OCI-LY1 (cell line): ENCODE data around the gene PEX7.

Source experiments
- H2AFZ ChIP-seq: fragments of 200-600 bp; sonication (generic), shearing (Covaris generic); 2 replicates; pipeline ENCODE4 v1.6.0; 2014; ENCODE audit warnings: antibody characterized with exemption, mild to moderate bottlenecking, low read length
- H3F3A ChIP-seq: fragments of 200-600 bp; sonication (generic), shearing (Covaris generic); 2 replicates; pipeline ENCODE4 v1.6.0; 2014; ENCODE audit warnings: mild to moderate bottlenecking, antibody characterized with exemption, low read length, moderate library complexity; ENCODE audit not compliant: insufficient read depth
- H3K27ac ChIP-seq: fragments of 200-600 bp; sonication (generic); 2 replicates; pipeline ENCODE4 v1.5.1; 2014; ENCODE audit warnings: low read length, mixed run types, mild to moderate bottlenecking, low read depth; ENCODE audit not compliant: poor library complexity, severe bottlenecking
- H3K27me3 ChIP-seq: fragments of 200-600 bp; sonication (generic); 2 replicates; pipeline ENCODE4 v1.6.0; 2014; ENCODE audit warnings: antibody characterized with exemption, mild to moderate bottlenecking, low read length, moderate library complexity; ENCODE audit not compliant: insufficient read depth
- H3K36me3 ChIP-seq: fragments of 200-600 bp; sonication (generic); 2 replicates; pipeline ENCODE4 v1.6.1; 2014; ENCODE audit warnings: mild to moderate bottlenecking, antibody characterized with exemption, low read length, moderate library complexity, mixed read lengths; ENCODE audit not compliant: insufficient read depth
- H3K4me1 ChIP-seq: fragments of 200-600 bp; sonication (generic); 2 replicates; pipeline ENCODE4 v1.5.1; 2014; ENCODE audit warnings: mild to moderate bottlenecking, low read length, moderate library complexity; ENCODE audit not compliant: insufficient read depth, severe bottlenecking
- H3K4me2 ChIP-seq: fragments of 200-600 bp; sonication (generic), shearing (Covaris generic); 2 replicates; pipeline ENCODE4 v1.6.1; 2014; ENCODE audit warnings: low read length
- H3K4me3 ChIP-seq: fragments of 200-600 bp; sonication (generic); 2 replicates; pipeline ENCODE4 v1.5.1; 2014; ENCODE audit warnings: low read length, low read depth, mild to moderate bottlenecking, mixed read lengths; ENCODE audit not compliant: poor library complexity, severe bottlenecking
- H3K79me2 ChIP-seq: fragments of 200-600 bp; shearing (Covaris generic); 2 replicates; pipeline ENCODE4 v1.6.1; 2016; ENCODE audit warnings: mixed run types, low read length, mixed read lengths; ENCODE audit not compliant: insufficient read depth
- H3K9ac ChIP-seq: fragments of 200-600 bp; sonication (generic), shearing (Covaris generic); 2 replicates; pipeline ENCODE4 v1.6.1; 2014; ENCODE audit warnings: mild to moderate bottlenecking, low read length, mixed read lengths
- H3K9me2 ChIP-seq: fragments of 200-600 bp; sonication (generic), shearing (Covaris generic); 2 replicates; pipeline ENCODE4 v1.6.1; 2014; ENCODE audit warnings: low read depth, mild to moderate bottlenecking, low read length, mixed read lengths
- H3K9me3 ChIP-seq: fragments of 200-600 bp; shearing (Covaris generic); 2 replicates; pipeline ENCODE4 v1.6.1; 2014; ENCODE audit warnings: low read length, mixed read lengths
- H4K20me1 ChIP-seq: fragments of 200-600 bp; sonication (generic), shearing (Covaris generic); 2 replicates; pipeline ENCODE4 v1.6.0; 2016; ENCODE audit warnings: mild to moderate bottlenecking, low read length; ENCODE audit not compliant: insufficient read depth
- CTCF ChIP-seq: fragments of 200-600 bp; sonication (generic), shearing (Covaris generic); IDR thresholded peaks from 2 replicates; pipeline ENCODE4 v1.5.1; 2017; ENCODE audit warnings: mild to moderate bottlenecking, antibody characterized with exemption, low read length, moderate library complexity, mixed read lengths
- EZH2 ChIP-seq: fragments of 200-600 bp; sonication (generic), shearing (Covaris generic); IDR thresholded peaks from 2 replicates; pipeline ENCODE4 v1.8.0; 2017; ENCODE audit warnings: borderline replicate concordance, mixed run types, mild to moderate bottlenecking, antibody characterized with exemption, low read length, moderate library complexity, mixed read lengths

Gene PEX7

GRCh38 chr6:136822376-136823127 lies at the start of gene PEX7:
Gene PEX7, plus strand, starts transcription at chr6:136822592. Its CDS starts 74 bp downstream, at chr6:136822666.
- Histone ChIP-seq H3K4me2 (peak within 1 kb of the TSS; percentile 97), H3K27me3 (no peaks in the 10 kb centered on the region), H3K9me3 (no peaks in the 10 kb centered on the region), H3K36me3 (peaks cover 24% of the 10 kb centered on the region), H4K20me1 (no peaks in the 10 kb centered on the region), H3F3A (no peaks in the 10 kb centered on the region), H3K4me3 (peak within 1 kb of the TSS; percentile 77), H3K79me2 (no peaks in the 10 kb centered on the region), H3K27ac (peak within 1 kb of the TSS; percentile 56), H2AFZ (peak within 1 kb of the TSS; percentile 84), H3K4me1 (peaks cover 15% of the 10 kb centered on the region), H3K9me2 (no peaks in the 10 kb centered on the region), H3K9ac (peak within 1 kb of the TSS; percentile 81)
- peak; percentile 66 for TF ChIP-seq CTCF
- TF ChIP-seq EZH2 = no peak

GRCh38 chr6:136772685-136773472 lies 49.5 kb upstream of the PEX7 start:
- peak overlapping the region; percentile 45 for H3K27ac ChIP-seq
- H2AFZ ChIP-seq = no peak overlapping the region
- H3K4me2 ChIP-seq = peak overlapping the region; percentile 41
- no peaks in the 10 kb centered on the region for H3K9me3 ChIP-seq
- no peaks in the 10 kb centered on the region for H3K36me3 ChIP-seq
- no peak overlapping the region; the same call in 1 of the 2 replicates for H3K9ac ChIP-seq
- TF ChIP-seq EZH2 = no peak
- no peak for TF ChIP-seq CTCF
- no peaks in the 10 kb centered on the region for H3K9me2 ChIP-seq
- no peaks in the 10 kb centered on the region for H4K20me1 ChIP-seq
- no peaks in the 10 kb centered on the region for H3F3A ChIP-seq
- no peak overlapping the region for H3K4me3 ChIP-seq
- no peaks in the 10 kb centered on the region for H3K27me3 ChIP-seq
- H3K4me1 ChIP-seq = peaks cover 46% of the 10 kb centered on the region
- no peaks in the 10 kb centered on the region; the same call in 1 of the 2 replicates for H3K79me2 ChIP-seq

GRCh38 chr6:136773473-136773796 lies 49.0 kb upstream of the PEX7 start:
- TF ChIP-seq CTCF (no peak), EZH2 (no peak)
- no peak overlapping the region; the same call in 1 of the 2 replicates for H3K9ac ChIP-seq
- H4K20me1 ChIP-seq = no peaks in the 10 kb centered on the region
- no peaks in the 10 kb centered on the region for H3K36me3 ChIP-seq
- H3K9me3 ChIP-seq = no peaks in the 10 kb centered on the region
- no peaks in the 10 kb centered on the region for H3K27me3 ChIP-seq
- H3K9me2 ChIP-seq = no peaks in the 10 kb centered on the region
- H3K4me1 ChIP-seq = peaks cover 45% of the 10 kb centered on the region
- H3K79me2 ChIP-seq = no peaks in the 10 kb centered on the region; the same call in 1 of the 2 replicates
- no peak overlapping the region for H2AFZ ChIP-seq
- H3K4me2 ChIP-seq = peak overlapping the region; percentile 41; the same call in 1 of the 2 replicates
- peak overlapping the region; percentile 45 for H3K27ac ChIP-seq
- H3F3A ChIP-seq = no peaks in the 10 kb centered on the region
- H3K4me3 ChIP-seq = no peak overlapping the region
